Mesenchymal stem cell (in vitro differentiated cells and primary cell): ENCODE data around the gene PHF23.

ENCODE experiments used
- DNase-seq: peaks from one replicate; pipeline ENCODE4 v3.0.0-alpha.2; 2013
- H2AFZ ChIP-seq: one replicate; pipeline ENCODE4 v1.6.1; 2013; ENCODE audit warnings: low read depth, mild to moderate bottlenecking, control low read depth, inconsistent platforms, low read length, moderate library complexity
- H2AK5ac ChIP-seq: 2 replicates; pipeline ENCODE4 v1.6.1; 2013; ENCODE audit warnings: low read length, moderate library complexity, mild to moderate bottlenecking, inconsistent platforms; ENCODE audit not compliant: severe bottlenecking
- H2BK120ac ChIP-seq: one replicate; pipeline ENCODE4 v1.6.1; 2013; ENCODE audit warnings: low read depth, mild to moderate bottlenecking, inconsistent platforms, low read length, moderate library complexity
- H2BK12ac ChIP-seq, 2 experiments: one replicate each; pipeline ENCODE4 v1.6.1; 2013; ENCODE audit warnings: inconsistent platforms in 2 of 2, low read length in 2 of 2, mild to moderate bottlenecking in 2 of 2, moderate library complexity in 2 of 2, control low read depth in 1 of 2
- H2BK15ac ChIP-seq: one replicate; pipeline ENCODE4 v1.6.1; 2013; ENCODE audit warnings: mild to moderate bottlenecking, low read depth, inconsistent platforms; ENCODE audit not compliant: poor library complexity, severe bottlenecking
- H2BK5ac ChIP-seq: 2 replicates; pipeline ENCODE4 v1.6.1; 2013; ENCODE audit warnings: low read depth, mild to moderate bottlenecking, low read length, control low read depth, inconsistent platforms; ENCODE audit not compliant: poor library complexity, severe bottlenecking
- H3K14ac ChIP-seq, 2 experiments: one replicate each; pipeline ENCODE4 v1.6.1; 2013; ENCODE audit warnings: inconsistent platforms in 2 of 2, low read length in 2 of 2, control low read depth in 1 of 2, mild to moderate bottlenecking in 1 of 2, moderate library complexity in 1 of 2
- H3K18ac ChIP-seq, 2 experiments: one replicate each; pipeline ENCODE4 v1.6.1; 2013; ENCODE audit warnings: inconsistent platforms in 2 of 2, low read length in 2 of 2, control low read depth in 1 of 2, low read depth in 1 of 2, mild to moderate bottlenecking in 1 of 2
- H3K23ac ChIP-seq, 2 experiments: one replicate each; pipeline ENCODE4 v1.6.1; 2013; ENCODE audit warnings: inconsistent platforms in 2 of 2, low read length in 2 of 2, mild to moderate bottlenecking in 2 of 2, moderate library complexity in 2 of 2, control low read depth in 1 of 2
- H3K27ac ChIP-seq: 2 replicates; pipeline ENCODE4 v1.5.1; 2013; ENCODE audit warnings: mild to moderate bottlenecking, moderate library complexity, low read length, control low read depth, inconsistent platforms; ENCODE audit not compliant: poor library complexity, severe bottlenecking
- H3K27me3 ChIP-seq, 2 experiments: 2 replicates each; pipeline versions ENCODE4 v1.6.1 to v1.7.0; 2013; ENCODE audit warnings: low read length in 2 of 2, mild to moderate bottlenecking in 2 of 2, moderate library complexity in 2 of 2, control low read depth in 1 of 2, inconsistent platforms in 1 of 2; ENCODE audit not compliant: control insufficient read depth in 1 of 2, insufficient read depth in 1 of 2
- H3K36me3 ChIP-seq, 2 experiments: 2 replicates each; pipeline versions ENCODE4 v1.6.1 to v1.7.0; 2013; ENCODE audit warnings: low read length in 2 of 2, control low read depth in 1 of 2, inconsistent platforms in 1 of 2, low read depth in 1 of 2, mild to moderate bottlenecking in 1 of 2; ENCODE audit not compliant: insufficient read depth in 2 of 2, control insufficient read depth in 1 of 2
- H3K4ac ChIP-seq, 2 experiments: one replicate each; pipeline ENCODE4 v1.6.1; 2013; ENCODE audit warnings: inconsistent platforms in 2 of 2, low read length in 2 of 2, mild to moderate bottlenecking in 2 of 2, moderate library complexity in 2 of 2, control low read depth in 1 of 2, low read depth in 1 of 2
- H3K4me1 ChIP-seq: 2 replicates; pipeline ENCODE4 v1.6.1; 2013; ENCODE audit warnings: low read depth, low read length, control low read depth; ENCODE audit not compliant: control insufficient read depth, insufficient read depth
- H3K4me2 ChIP-seq: 2 replicates; pipeline ENCODE4 v1.6.1; 2013; ENCODE audit warnings: low read length, mild to moderate bottlenecking, inconsistent platforms; ENCODE audit not compliant: poor library complexity, severe bottlenecking
- H3K4me3 ChIP-seq, 2 experiments: 2 replicates each; pipeline versions ENCODE4 v1.5.1 to v1.7.0; 2013; ENCODE audit warnings: low read length in 2 of 2, mild to moderate bottlenecking in 2 of 2, control low read depth in 1 of 2, low read depth in 1 of 2; ENCODE audit not compliant: insufficient read depth in 1 of 2
- H3K79me1 ChIP-seq: replicated peaks from 2 replicates; pipeline ENCODE4 v1.6.1; 2013; ENCODE audit warnings: mild to moderate bottlenecking, control low read depth, low read length, inconsistent platforms; ENCODE audit not compliant: poor library complexity, severe bottlenecking
- H3K9ac ChIP-seq: 2 replicates; pipeline ENCODE4 v1.7.0; 2013; ENCODE audit warnings: mild to moderate bottlenecking, low read length, moderate library complexity
- H3K9me3 ChIP-seq: 2 replicates; pipeline ENCODE4 v1.7.0; 2013; ENCODE audit warnings: mild to moderate bottlenecking, low read length; ENCODE audit not compliant: control insufficient read depth
- H4K8ac ChIP-seq: one replicate; pipeline ENCODE4 v1.6.1; 2013; ENCODE audit warnings: inconsistent platforms, mild to moderate bottlenecking, low read length, moderate library complexity
- H4K91ac ChIP-seq: one replicate; pipeline ENCODE4 v1.6.1; 2013; ENCODE audit warnings: mild to moderate bottlenecking, low read length, inconsistent platforms
- WGBS: methylation state at CpG from one replicate; pipeline ENCODE4 v1.1.7; 2013; ENCODE audit warnings: mixed read lengths; 5-methylcytosine and 5-hydroxymethylcytosine counted together

PHF23 gene

GRCh38 chr17:7204828-7205461 lies 34.3 kb downstream of the PHF23 start:
- peak overlapping the region; percentile 21 for H4K8ac ChIP-seq
- H2BK15ac ChIP-seq: no peak overlapping the region
- H3K79me1 ChIP-seq: peaks cover 45% of the 10 kb centered on the region
- H2AK5ac ChIP-seq: no peak overlapping the region
- H3K27me3 ChIP-seq: no peaks in the 10 kb centered on the region
- no peak overlapping the region for H4K91ac ChIP-seq
- H3K4me3 ChIP-seq: peak overlapping the region; percentile 48 to 80
- no peaks in the 10 kb centered on the region for H3K9me3 ChIP-seq
- no peak overlapping the region for H2BK12ac ChIP-seq
- H3K36me3 ChIP-seq: peaks cover 35 to 56% of the 10 kb centered on the region in 2 experiments
- H3K18ac ChIP-seq: peak overlapping the region; percentile 2 to 91
- H3K9ac ChIP-seq: peak overlapping the region; percentile 88
- H3K14ac ChIP-seq: peak overlapping the region in 1 of 2 experiments; percentile 78
- H2BK120ac ChIP-seq: peak overlapping the region; percentile 24
- H3K4me1 ChIP-seq: peaks cover 24% of the 10 kb centered on the region
- H2BK5ac ChIP-seq: no peak overlapping the region
- WGBS: 31% methylated on average over 34 of the region's 34 CpGs
- H3K4me2 ChIP-seq: peak overlapping the region; percentile 47
- H2AFZ ChIP-seq: peak overlapping the region; percentile 60
- peak; percentile 93 for DNase-seq
- peak overlapping the region; percentile 53 for H3K27ac ChIP-seq
- H3K4ac ChIP-seq: no peak overlapping the region
- no peak overlapping the region for H3K23ac ChIP-seq

- no peak overlapping the region for H2BK5ac ChIP-seq
- H3K36me3 ChIP-seq: peaks cover 39 to 53% of the 10 kb centered on the region in 2 experiments
- H3K4ac ChIP-seq: no peak overlapping the region
- peak overlapping the region; percentile 24 for H2BK120ac ChIP-seq
- H3K9me3 ChIP-seq: no peaks in the 10 kb centered on the region
- H3K27me3 ChIP-seq: no peaks in the 10 kb centered on the region
- WGBS: 77% methylated on average over 8 of the region's 15 CpGs
- H2AFZ ChIP-seq: no peak overlapping the region
- H3K4me2 ChIP-seq: peak overlapping the region; percentile 47
- H2AK5ac ChIP-seq: peak overlapping the region; percentile 13
- no peak overlapping the region for H2BK12ac ChIP-seq
- peak overlapping the region; percentile 25 for H4K91ac ChIP-seq
- no peak overlapping the region for H3K23ac ChIP-seq
- no peak for DNase-seq
- H3K79me1 ChIP-seq: peaks cover 44% of the 10 kb centered on the region
- no peak overlapping the region for H3K27ac ChIP-seq
- H3K14ac ChIP-seq: no peak overlapping the region
- H2BK15ac ChIP-seq: no peak overlapping the region
- peak overlapping the region; percentile 48 to 80 for H3K4me3 ChIP-seq
- peaks cover 24% of the 10 kb centered on the region for H3K4me1 ChIP-seq
- peak overlapping the region; percentile 88 for H3K9ac ChIP-seq
- H4K8ac ChIP-seq: peak overlapping the region; percentile 19
- H3K18ac ChIP-seq: peak overlapping the region in 1 of 2 experiments; percentile 11
These were observed 34.9 kb downstream of the PHF23 start for GRCh38 chr17:7204336-7204735.

- Histone ChIP-seq H2AFZ (no peak overlapping the region), H3K14ac (no peak overlapping the region), H3K23ac (no peak overlapping the region), H3K18ac (no peak overlapping the region), H2BK12ac (no peak overlapping the region), H3K36me3 (peaks cover 43 to 46% of the 10 kb centered on the region in 2 experiments), H2BK5ac (no peak overlapping the region), H3K79me1 (peaks cover 37% of the 10 kb centered on the region), H3K27me3 (no peaks in the 10 kb centered on the region), H3K9me3 (no peaks in the 10 kb centered on the region), H2BK15ac (no peak overlapping the region), H2BK120ac (no peak overlapping the region), H2AK5ac (no peak overlapping the region), H4K8ac (no peak overlapping the region), H3K4ac (no peak overlapping the region), H3K27ac (no peak overlapping the region), H3K4me3 (no peak overlapping the region), H3K4me2 (no peak overlapping the region), H4K91ac (no peak overlapping the region), H3K9ac (no peak overlapping the region), H3K4me1 (peaks cover 24% of the 10 kb centered on the region)
- WGBS: 91% methylated on average over 16 of the region's 16 CpGs
- no peak for DNase-seq
These were observed 35.9 kb downstream of the PHF23 start for GRCh38 chr17:7203391-7203790.

- peaks cover 15% of the 10 kb centered on the region for H3K79me1 ChIP-seq
- H3K36me3 ChIP-seq: peaks cover 55 to 79% of the 10 kb centered on the region in 2 experiments
- no peak overlapping the region for H2AFZ ChIP-seq
- H3K4ac ChIP-seq: no peak overlapping the region
- H3K27me3 ChIP-seq: no peaks in the 10 kb centered on the region
- DNase-seq: no peak
- no peak overlapping the region for H4K91ac ChIP-seq
- no peak overlapping the region for H3K4me2 ChIP-seq
- H2BK120ac ChIP-seq: no peak overlapping the region
- no peaks in the 10 kb centered on the region for H3K9me3 ChIP-seq
- WGBS: 94% methylated on average over 20 of the region's 22 CpGs
- no peak overlapping the region for H3K27ac ChIP-seq
- no peak overlapping the region for H2BK15ac ChIP-seq
- no peak overlapping the region for H3K9ac ChIP-seq
- H3K23ac ChIP-seq: no peak overlapping the region
- H3K14ac ChIP-seq: no peak overlapping the region
- no peak overlapping the region for H2BK12ac ChIP-seq
- no peak overlapping the region for H3K4me3 ChIP-seq
- no peak overlapping the region for H2AK5ac ChIP-seq
- no peak overlapping the region for H2BK5ac ChIP-seq
- peaks cover under 1% of the 10 kb centered on the region for H3K4me1 ChIP-seq
- no peak overlapping the region for H4K8ac ChIP-seq
- no peak overlapping the region for H3K18ac ChIP-seq
These were observed 42.4 kb downstream of the PHF23 start for GRCh38 chr17:7196651-7197401.
